ENCODE results near the gene CA14.
A peak's percentile ranks its signal among the peaks of the same experiment; 100 is the strongest.
"Not testable (repeated sequence)": the region's sequence is repeated elsewhere in the genome, so short reads cannot be mapped to it uniquely, and the experiment has no call there.

The CA14 gene

GRCh38 chr1:150235294-150235851 is 22.2 kb upstream of the CA14 start:
- Histone ChIP-seq H4K20me1 (ENCODE audit: low read depth, low read length) (no peaks in the 10 kb centered on the region), H3K9ac (ENCODE audit: low read length) (peak overlapping the region; percentile 100), H3K9me2 (replicated peaks; ENCODE audit: insufficient read depth, low read length) (no peaks in the 10 kb centered on the region), H3K4me3 (ENCODE audit: insufficient read depth, low read length, poor library complexity, severe bottlenecking) (peak overlapping the region; percentile 79), H3K4me2 (ENCODE audit: low read depth, low read length, poor library complexity, severe bottlenecking) (peak overlapping the region; percentile 80), H2AFZ (ENCODE audit: low read depth, low read length, severe bottlenecking) (no peak overlapping the region), H3K27me3 (ENCODE audit: low read length) (no peaks in the 10 kb centered on the region), H3K27ac (ENCODE audit: low read depth, low read length) (peak overlapping the region; percentile 94), H3K9me3 (ENCODE audit: insufficient read depth, low read length) (no peaks in the 10 kb centered on the region), H3K36me3 (ENCODE audit: low read length) (peaks cover 4% of the 10 kb centered on the region; the same call in 1 of the 2 replicates), H3K79me2 (ENCODE audit: insufficient read depth, low read length) (peaks cover 52% of the 10 kb centered on the region), H3F3A (ENCODE audit: insufficient read depth) (peaks cover 16% of the 10 kb centered on the region)
- TF ChIP-seq EZH2phosphoT487 (conservative IDR thresholded peaks at IDR 0.05; ENCODE audit: low read length), result no peak
- TF ChIP-seq, protein P1, sequence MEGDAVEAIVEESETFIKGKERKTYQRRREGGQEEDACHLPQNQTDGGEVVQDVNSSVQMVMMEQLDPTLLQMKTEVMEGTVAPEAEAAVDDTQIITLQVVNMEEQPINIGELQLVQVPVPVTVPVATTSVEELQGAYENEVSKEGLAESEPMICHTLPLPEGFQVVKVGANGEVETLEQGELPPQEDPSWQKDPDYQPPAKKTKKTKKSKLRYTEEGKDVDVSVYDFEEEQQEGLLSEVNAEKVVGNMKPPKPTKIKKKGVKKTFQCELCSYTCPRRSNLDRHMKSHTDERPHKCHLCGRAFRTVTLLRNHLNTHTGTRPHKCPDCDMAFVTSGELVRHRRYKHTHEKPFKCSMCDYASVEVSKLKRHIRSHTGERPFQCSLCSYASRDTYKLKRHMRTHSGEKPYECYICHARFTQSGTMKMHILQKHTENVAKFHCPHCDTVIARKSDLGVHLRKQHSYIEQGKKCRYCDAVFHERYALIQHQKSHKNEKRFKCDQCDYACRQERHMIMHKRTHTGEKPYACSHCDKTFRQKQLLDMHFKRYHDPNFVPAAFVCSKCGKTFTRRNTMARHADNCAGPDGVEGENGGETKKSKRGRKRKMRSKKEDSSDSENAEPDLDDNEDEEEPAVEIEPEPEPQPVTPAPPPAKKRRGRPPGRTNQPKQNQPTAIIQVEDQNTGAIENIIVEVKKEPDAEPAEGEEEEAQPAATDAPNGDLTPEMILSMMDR (IDR thresholded peaks at IDR 0.05; ENCODE audit: insufficient read depth, low read length, poor library complexity, severe bottlenecking), result peak; percentile 13

GRCh38 chr1:150235852-150236613 is 21.5 kb upstream of the CA14 start, which contains the start of gene ANP32E:
TSS of gene ANP32E (minus strand) at chr1:150236112. CDS start at chr1:150235786, 326 bp downstream.
- peak within 1 kb of the TSS; percentile 74 for H2AFZ ChIP-seq (ENCODE audit: low read depth, low read length, severe bottlenecking)

GRCh38 chr1:150236614-150237100 is 20.9 kb upstream of the CA14 start:
- Histone ChIP-seq H2AFZ (ENCODE audit: low read depth, low read length, severe bottlenecking) (peak overlapping the region; percentile 74), H3K27ac (ENCODE audit: low read depth, low read length) (peak overlapping the region; percentile 94), H3K4me3 (ENCODE audit: insufficient read depth, low read length, poor library complexity, severe bottlenecking) (peak overlapping the region; percentile 58), H3K4me2 (ENCODE audit: low read depth, low read length, poor library complexity, severe bottlenecking) (peak overlapping the region; percentile 94), H3K9ac (ENCODE audit: low read length) (peak overlapping the region; percentile 100), H3K79me2 (ENCODE audit: insufficient read depth, low read length) (peaks cover 41% of the 10 kb centered on the region), H3K36me3 (ENCODE audit: low read length) (peaks cover under 1% of the 10 kb centered on the region; the same call in 1 of the 2 replicates), H3K9me3 (ENCODE audit: insufficient read depth, low read length) (no peaks in the 10 kb centered on the region), H3K27me3 (ENCODE audit: low read length) (no peaks in the 10 kb centered on the region), H4K20me1 (ENCODE audit: low read depth, low read length) (no peaks in the 10 kb centered on the region), H3K9me2 (replicated peaks; ENCODE audit: insufficient read depth, low read length) (no peaks in the 10 kb centered on the region), H3F3A (ENCODE audit: insufficient read depth) (peaks cover 15% of the 10 kb centered on the region)
- TF ChIP-seq, protein P1 (IDR thresholded peaks at IDR 0.05; ENCODE audit: insufficient read depth, low read length, poor library complexity, severe bottlenecking), result no peak
- TF ChIP-seq EZH2phosphoT487 (conservative IDR thresholded peaks at IDR 0.05; ENCODE audit: low read length), result no peak

More at GRCh38 chr1:150235852-150236613, 21.5 kb upstream of the CA14 start, which contains the start of gene ANP32E:
- Histone ChIP-seq H3K36me3 (ENCODE audit: low read length) (peaks cover 2% of the 10 kb centered on the region; the same call in 1 of the 2 replicates), H3K9me2 (replicated peaks; ENCODE audit: insufficient read depth, low read length) (no peaks in the 10 kb centered on the region), H3K4me3 (ENCODE audit: insufficient read depth, low read length, poor library complexity, severe bottlenecking) (peak within 1 kb of the TSS; percentile 79), H4K20me1 (ENCODE audit: low read depth, low read length) (no peaks in the 10 kb centered on the region), H3K27me3 (ENCODE audit: low read length) (no peaks in the 10 kb centered on the region), H3K27ac (ENCODE audit: low read depth, low read length) (peak within 1 kb of the TSS; percentile 94), H3K9ac (ENCODE audit: low read length) (peak within 1 kb of the TSS; percentile 100), H3K4me2 (ENCODE audit: low read depth, low read length, poor library complexity, severe bottlenecking) (peak within 1 kb of the TSS; percentile 94), H3F3A (ENCODE audit: insufficient read depth) (peaks cover 15% of the 10 kb centered on the region), H3K9me3 (ENCODE audit: insufficient read depth, low read length) (no peaks in the 10 kb centered on the region), H3K79me2 (ENCODE audit: insufficient read depth, low read length) (peaks cover 46% of the 10 kb centered on the region)
- TF ChIP-seq, protein P1 (IDR thresholded peaks at IDR 0.05; ENCODE audit: insufficient read depth, low read length, poor library complexity, severe bottlenecking), result no peak
- TF ChIP-seq EZH2phosphoT487 (conservative IDR thresholded peaks at IDR 0.05; ENCODE audit: low read length), result no peak

GRCh38 chr1:150237176-150237575 is 20.4 kb upstream of the CA14 start:
- Histone ChIP-seq H3K4me2 (ENCODE audit: low read depth, low read length, poor library complexity, severe bottlenecking) (peak overlapping the region; percentile 94), H2AFZ (ENCODE audit: low read depth, low read length, severe bottlenecking) (peak overlapping the region; percentile 74), H3K27ac (ENCODE audit: low read depth, low read length) (peak overlapping the region; percentile 94), H3F3A (ENCODE audit: insufficient read depth) (peaks cover 15% of the 10 kb centered on the region), H3K9ac (ENCODE audit: low read length) (peak overlapping the region; percentile 100), H3K79me2 (ENCODE audit: insufficient read depth, low read length) (peaks cover 37% of the 10 kb centered on the region)
- H3K4me3 ChIP-seq (ENCODE audit: insufficient read depth, low read length, poor library complexity, severe bottlenecking); H3K36me3 ChIP-seq (ENCODE audit: low read length); H4K20me1 ChIP-seq (ENCODE audit: low read depth, low read length); H3K27me3 ChIP-seq (ENCODE audit: low read length); H3K9me3 ChIP-seq (ENCODE audit: insufficient read depth, low read length); H3K9me2 ChIP-seq (replicated peaks; ENCODE audit: insufficient read depth, low read length): not testable (repeated sequence)

Data from SU-DHL-6 (cell line).